GM10266 (cell line): ENCODE results near the gene GID8.

Experiments
- DNase-seq: peaks from one replicate; pipeline ENCODE4 v3.0.0; 2012; ENCODE audit errors: extremely low spot score
- CTCF ChIP-seq: IDR thresholded peaks from 2 replicates; pipeline ENCODE4 v1.5.1; 2012; ENCODE audit warnings: mild to moderate bottlenecking, low read depth; ENCODE audit not compliant: control insufficient read depth, insufficient read depth; ENCODE audit errors: missing control alignments

The GID8 gene

DNA sequence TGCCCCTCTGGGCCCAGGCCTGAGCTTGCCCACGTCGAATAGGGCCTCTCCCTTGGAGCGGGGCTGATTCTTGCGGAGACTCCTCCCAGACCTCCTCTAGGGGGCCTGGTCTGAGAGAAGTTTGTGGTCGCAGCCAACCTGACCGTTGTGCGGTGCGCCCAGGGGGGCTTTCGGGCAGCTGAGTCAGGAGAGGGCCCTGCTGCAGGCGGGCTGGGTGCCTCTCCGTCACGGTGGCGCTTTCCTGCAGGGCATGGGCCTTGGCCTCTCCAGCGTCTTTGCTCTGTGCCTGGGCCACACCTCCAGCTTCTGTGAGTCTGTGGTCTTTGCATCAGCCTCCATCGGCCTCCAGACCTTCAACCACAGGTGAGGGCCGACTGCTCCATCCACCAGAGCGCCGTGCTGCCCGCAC, 27.4 kb downstream of the GID8 start:
- no peak for TF ChIP-seq CTCF
- DNase-seq, result peak; percentile 8

- TF ChIP-seq CTCF, result no peak
- DNase-seq, result peak; percentile 10
Measured at GRCh38 chr20:62966212-62967148, 28.5 kb downstream of the GID8 start.

GRCh38 chr20:62967149-62967501, 29.2 kb downstream of the GID8 start:
- no peak for DNase-seq
- no peak for TF ChIP-seq CTCF

GRCh38 chr20:62967628-62968351, 29.8 kb downstream of the GID8 start:
- DNase-seq, result no peak
- no peak for TF ChIP-seq CTCF

- TF ChIP-seq CTCF, result no peak
- no peak for DNase-seq
Measured at GRCh38 chr20:62968378-62969178, 30.6 kb downstream of the GID8 start.

GRCh38 chr20:62969179-62969760, 31.3 kb downstream of the GID8 start:
- no peak for TF ChIP-seq CTCF
- no peak for DNase-seq
